B cell (primary cell): ENCODE results near the gene TGFBR3. TPM values are rescaled to one million over a fixed set of nuclear protein-coding genes. Genes with fewer than 3 reads are reported as not detected.

ENCODE experiments used
- ATAC-seq: fragments of 200-7000 bp; cut with Tn5 transposase; one replicate; pipeline ENCODE4 v1.10.0; 2021; ENCODE audit warnings: low read depth, mild to moderate bottlenecking, moderate number of reproducible peaks, moderate library complexity
- CTCF ChIA-PET: fragments of 350-600 bp; sonication (Branson Sonifier 250); formaldehyde crosslinking; loops from one replicate; lab custom pipeline; 2021; ENCODE audit warnings: antibody characterized with exemption, inconsistent platforms; lab: Charles Lee
- POLR2A ChIA-PET: fragments of 350-600 bp; sonication (Branson Sonifier 250); formaldehyde crosslinking; loops from one replicate; lab custom pipeline; 2021; ENCODE audit warnings: antibody characterized with exemption; lab: Charles Lee
- DNase-seq: peaks from one replicate; pipeline ENCODE4 v3.0.0; 2013
- H2AFZ ChIP-seq: 2 replicates; pipeline ENCODE4 v1.6.1; 2012; ENCODE audit warnings: mild to moderate bottlenecking, low read depth, low read length; ENCODE audit not compliant: insufficient read depth, poor library complexity, severe bottlenecking
- H3K27ac ChIP-seq, 2 donors: 1 replicate in 1 of 2; 2 replicates in 1 of 2; pipeline ENCODE4 v1.5.1; 2012 to 2013; ENCODE audit warnings: low read length in 2 of 2, mild to moderate bottlenecking in 2 of 2, moderate library complexity in 1 of 2
- H3K27me3 ChIP-seq, 4 experiments: fragments of 200-600 bp in 1 of 4; sonication (generic) in 1 of 4; replicated peaks in 1 of 4; 1 replicate in 2 of 4; 2 replicates in 2 of 4; pipeline versions ENCODE4 v1.6.1 to v1.7.0; 2013 to 2016; ENCODE audit warnings: low read length in 3 of 4, mild to moderate bottlenecking in 2 of 4, mixed read lengths in 1 of 4, moderate library complexity in 1 of 4; ENCODE audit not compliant: insufficient read depth in 4 of 4, control insufficient read depth in 3 of 4; ENCODE audit errors: control extremely low read depth in 1 of 4
- H3K36me3 ChIP-seq, 2 experiments: replicated peaks in 1 of 2; 1 replicate in 1 of 2; 2 replicates in 1 of 2; pipeline versions ENCODE4 v1.6.1 to v1.7.1; 2013; ENCODE audit warnings: low read length in 1 of 2; ENCODE audit not compliant: insufficient read depth in 2 of 2, control insufficient read depth in 1 of 2; ENCODE audit errors: control extremely low read depth in 1 of 2, extremely low read depth in 1 of 2
- H3K4me1 ChIP-seq, 2 donors: fragments of 200-600 bp in 1 of 2; sonication (generic) in 1 of 2; 1 replicate in 1 of 2; 2 replicates in 1 of 2; pipeline versions ENCODE4 v1.5.1 to v1.6.1; 2013 to 2017; ENCODE audit warnings: low read length in 2 of 2; ENCODE audit not compliant: control insufficient read depth in 2 of 2, insufficient read depth in 2 of 2
- H3K4me2 ChIP-seq: replicated peaks from 2 replicates; pipeline ENCODE3; 2012; ENCODE audit warnings: mild to moderate bottlenecking, low read depth, low read length; ENCODE audit not compliant: poor library complexity, severe bottlenecking
- H3K4me3 ChIP-seq, 5 experiments: fragments of 200-600 bp in 1 of 5; sonication (generic) in 1 of 5; 1 replicate in 3 of 5; 2 replicates in 2 of 5; pipeline versions ENCODE4 v1.5.1 to v1.7.0; 2011 to 2016; ENCODE audit warnings: low read length in 4 of 5, mild to moderate bottlenecking in 4 of 5, low read depth in 2 of 5, control low read depth in 1 of 5, moderate library complexity in 1 of 5; ENCODE audit not compliant: insufficient read depth in 1 of 5; ENCODE audit errors: control extremely low read depth in 1 of 5, extremely low read depth in 1 of 5
- H3K79me2 ChIP-seq: fragments of 200-600 bp; sonication (generic); one replicate; pipeline ENCODE4 v1.6.0; 2016; ENCODE audit warnings: low read length; ENCODE audit not compliant: control insufficient read depth, insufficient read depth
- H3K9ac ChIP-seq: fragments of 200-600 bp; sonication (generic); 2 replicates; pipeline ENCODE4 v1.6.1; 2017; ENCODE audit warnings: mild to moderate bottlenecking, low read length, moderate library complexity
- H3K9me3 ChIP-seq, 3 donors: one replicate each; pipeline versions ENCODE4 v1.6.1 to v1.7.1; 2013; ENCODE audit warnings: low read length in 2 of 3; ENCODE audit not compliant: control insufficient read depth in 2 of 3, insufficient read depth in 1 of 3; ENCODE audit errors: control extremely low read depth in 1 of 3
- H4K20me1 ChIP-seq: 2 replicates; pipeline ENCODE4 v1.6.0; 2012; ENCODE audit warnings: mild to moderate bottlenecking, low read length; ENCODE audit not compliant: insufficient read depth, control insufficient read depth, poor library complexity, severe bottlenecking
- H3K27ac Mint-ChIP-seq: one replicate; pipeline ENCODE4 v1.8.0; 2021; ENCODE audit warnings: mixed read lengths
- H3K27me3 Mint-ChIP-seq: one replicate; pipeline ENCODE4 v1.8.0; 2021; ENCODE audit warnings: mixed read lengths
- H3K4me1 Mint-ChIP-seq: one replicate; pipeline ENCODE4 v1.8.0; 2021; ENCODE audit warnings: mixed read lengths
- H3K4me3 Mint-ChIP-seq: one replicate; pipeline ENCODE4 v1.8.0; 2021; ENCODE audit warnings: mixed read lengths
- H3K9me3 Mint-ChIP-seq: one replicate; pipeline ENCODE4 v1.8.0; 2022; ENCODE audit warnings: mixed read lengths; ENCODE audit not compliant: insufficient read depth
- CTCF ChIP-seq: fragments of 200-600 bp; IDR thresholded peaks from one replicate; pipeline ENCODE4 v1.8.0; 2022; ENCODE audit warnings: antibody characterized with exemption, mild to moderate bottlenecking
- EZH2 ChIP-seq: IDR thresholded peaks from 2 replicates; pipeline ENCODE4 v1.6.1; 2012; ENCODE audit warnings: borderline replicate concordance, low read depth, mild to moderate bottlenecking, moderate library complexity, low read length; ENCODE audit not compliant: insufficient read depth, poor library complexity, severe bottlenecking
- WGBS: methylation state at CpG from one replicate; pipeline ENCODE4 v1.1.5; 2013; ENCODE audit warnings: missing lambda C conversion rate; ENCODE audit not compliant: insufficient coverage; 5-methylcytosine and 5-hydroxymethylcytosine counted together
- intact Hi-C: fragments of 100-400 bp; cut with micrococcal nuclease; formaldehyde crosslinking; loops from one replicate; pipeline ENCODE4 v1.10.0; 2022
- polyA plus RNA-seq: library from polyadenylated mRNA; depleted of rRNA; stranded (reverse); fragments of >200 nt; gene quantifications from 2 replicates; pipeline ENCODE4 v1.2.3, GENCODE V29; 2012
- total RNA-seq, 2 donors: library from RNA; stranded (reverse); fragments of 120-200 nt in 1 of 2; gene quantifications; 1 replicate in 1 of 2; 2 replicates in 1 of 2; pipeline versions ENCODE4 v1.2.3 to v1.2.4, GENCODE V29; 2013 to 2022

Gene TGFBR3
- total and polyA plus RNA-seq, 2 donors (not counting 1 experiment from before 2014, with no cell fraction given), result 0.10 to 0.12 TPM

GRCh38 chr1:91763252-91763651, 122.7 kb downstream of the TGFBR3 start:
- Mint-ChIP-seq H3K4me3 (no peak overlapping the region), H3K27me3 (no peaks in the 10 kb centered on the region), H3K4me1 (no peaks in the 10 kb centered on the region), H3K9me3 (no peaks in the 10 kb centered on the region), H3K27ac (no peak overlapping the region)
- no peaks in the 10 kb centered on the region for H3K79me2 ChIP-seq
- no peaks in the 10 kb centered on the region for H3K9me3 ChIP-seq
- H4K20me1 ChIP-seq, result no peaks in the 10 kb centered on the region
- no peak for TF ChIP-seq CTCF
- TF ChIP-seq EZH2, result no peak
- H2AFZ ChIP-seq, result no peak overlapping the region
- H3K4me3 ChIP-seq, result no peak overlapping the region
- DNase-seq (no peak), ATAC-seq (no peak)
- POLR2A ChIA-PET, result no interaction called here
- CTCF ChIA-PET, result no interaction called here
- H3K9ac ChIP-seq, result no peak overlapping the region
- H3K27ac ChIP-seq, result no peak overlapping the region
- H3K36me3 ChIP-seq, result no peaks in the 10 kb centered on the region
- WGBS, result 97% methylated on average over 4 of the region's 4 CpGs
- no peaks in the 10 kb centered on the region for H3K27me3 ChIP-seq
- no peak overlapping the region for H3K4me2 ChIP-seq
- no peaks in the 10 kb centered on the region for H3K4me1 ChIP-seq
- intact Hi-C loops, result no loop called here

- Histone ChIP-seq H3K4me1 (no peaks in the 10 kb centered on the region), H3K27me3 (no peaks in the 10 kb centered on the region), H3K4me3 (no peak overlapping the region), H3K9ac (no peak overlapping the region), H3K36me3 (no peaks in the 10 kb centered on the region), H2AFZ (no peak overlapping the region), H3K79me2 (no peaks in the 10 kb centered on the region), H3K4me2 (no peak overlapping the region), H3K27ac (no peak overlapping the region), H3K9me3 (no peaks in the 10 kb centered on the region), H4K20me1 (no peaks in the 10 kb centered on the region)
- intact Hi-C loops, result no loop called here
- ChIA-PET CTCF (interaction anchor here (0.7 kb wide), 1 partner anchor 39 kb away, joined by 7 read pairs; no protein-coding TSS in a partner anchor), POLR2A (no interaction called here)
- Mint-ChIP-seq H3K27ac (no peak overlapping the region), H3K27me3 (no peaks in the 10 kb centered on the region), H3K9me3 (no peaks in the 10 kb centered on the region), H3K4me1 (no peaks in the 10 kb centered on the region), H3K4me3 (no peak overlapping the region)
- no CpG with 5 or more reads among the region's 1 CpG for WGBS
- DNase-seq (no peak), ATAC-seq (no peak)
- TF ChIP-seq EZH2 (no peak), CTCF (no peak)
Measured at GRCh38 chr1:91761295-91761721, 124.6 kb downstream of the TGFBR3 start.
